Measurements from ENCODE around the gene TULP4. TPM values are rescaled to one million over a fixed set of nuclear protein-coding genes. Genes with fewer than 3 reads are reported as not detected.
A peak's percentile ranks its signal among the peaks of the same experiment; 100 is the strongest.

TULP4 gene
- total RNA-seq, 6 experiments from 2014 or later = 27.0 to 42.4 (median 32.3) TPM

GRCh38 chr6:158536084-158536890 lies 224.0 kb downstream of the TULP4 start:
- no peak for TF ChIP-seq POLR2A (IDR thresholded peaks at IDR 0.05)
- TF ChIP-seq, protein P1, sequence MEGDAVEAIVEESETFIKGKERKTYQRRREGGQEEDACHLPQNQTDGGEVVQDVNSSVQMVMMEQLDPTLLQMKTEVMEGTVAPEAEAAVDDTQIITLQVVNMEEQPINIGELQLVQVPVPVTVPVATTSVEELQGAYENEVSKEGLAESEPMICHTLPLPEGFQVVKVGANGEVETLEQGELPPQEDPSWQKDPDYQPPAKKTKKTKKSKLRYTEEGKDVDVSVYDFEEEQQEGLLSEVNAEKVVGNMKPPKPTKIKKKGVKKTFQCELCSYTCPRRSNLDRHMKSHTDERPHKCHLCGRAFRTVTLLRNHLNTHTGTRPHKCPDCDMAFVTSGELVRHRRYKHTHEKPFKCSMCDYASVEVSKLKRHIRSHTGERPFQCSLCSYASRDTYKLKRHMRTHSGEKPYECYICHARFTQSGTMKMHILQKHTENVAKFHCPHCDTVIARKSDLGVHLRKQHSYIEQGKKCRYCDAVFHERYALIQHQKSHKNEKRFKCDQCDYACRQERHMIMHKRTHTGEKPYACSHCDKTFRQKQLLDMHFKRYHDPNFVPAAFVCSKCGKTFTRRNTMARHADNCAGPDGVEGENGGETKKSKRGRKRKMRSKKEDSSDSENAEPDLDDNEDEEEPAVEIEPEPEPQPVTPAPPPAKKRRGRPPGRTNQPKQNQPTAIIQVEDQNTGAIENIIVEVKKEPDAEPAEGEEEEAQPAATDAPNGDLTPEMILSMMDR (IDR thresholded peaks at IDR 0.05) = no peak
- Histone ChIP-seq H3K4me1 (no peaks in the 10 kb centered on the region), H3K27ac (no peak overlapping the region), H3K9me3 (no peaks in the 10 kb centered on the region), H3K36me3 (no peaks in the 10 kb centered on the region), H3K4me3 (peak overlapping the region; percentile 25 to 52 (median 34)), H3K27me3 (peaks cover 0 to 14% of the 10 kb centered on the region in 2 donors)
- WGBS (ENCODE audit: insufficient coverage, low coverage, low lambda C conversion rate, missing lambda C conversion rate) = 3% methylated on average over 22 of the region's 75 CpGs
- intact Hi-C loops (cut with DNase I) = no loop called here
- ATAC-seq (peak; percentile 76 to 94 (median 80)), DNase-seq (peak; percentile 56 to 70 (median 56))

GRCh38 chr6:158536891-158537798 lies 224.9 kb downstream of the TULP4 start:
- H3K36me3 ChIP-seq = no peaks in the 10 kb centered on the region
- TF ChIP-seq, protein P1 (IDR thresholded peaks at IDR 0.05) = no peak
- no peak for TF ChIP-seq POLR2A (IDR thresholded peaks at IDR 0.05)
- DNase-seq (peak in 1 of 3 donors; percentile 30), ATAC-seq (peak; percentile 7 to 49 (median 30))
- WGBS (ENCODE audit: insufficient coverage, low coverage, low lambda C conversion rate, missing lambda C conversion rate) = 17% methylated on average over 14 of the region's 94 CpGs
- H3K4me3 ChIP-seq = peak overlapping the region; percentile 25 to 52 (median 34)
- no peaks in the 10 kb centered on the region for H3K4me1 ChIP-seq
- H3K27me3 ChIP-seq = peaks cover 0 to 14% of the 10 kb centered on the region in 2 donors
- H3K27ac ChIP-seq = no peak overlapping the region
- intact Hi-C loops (cut with DNase I) = no loop called here
- no peaks in the 10 kb centered on the region for H3K9me3 ChIP-seq

DNA sequence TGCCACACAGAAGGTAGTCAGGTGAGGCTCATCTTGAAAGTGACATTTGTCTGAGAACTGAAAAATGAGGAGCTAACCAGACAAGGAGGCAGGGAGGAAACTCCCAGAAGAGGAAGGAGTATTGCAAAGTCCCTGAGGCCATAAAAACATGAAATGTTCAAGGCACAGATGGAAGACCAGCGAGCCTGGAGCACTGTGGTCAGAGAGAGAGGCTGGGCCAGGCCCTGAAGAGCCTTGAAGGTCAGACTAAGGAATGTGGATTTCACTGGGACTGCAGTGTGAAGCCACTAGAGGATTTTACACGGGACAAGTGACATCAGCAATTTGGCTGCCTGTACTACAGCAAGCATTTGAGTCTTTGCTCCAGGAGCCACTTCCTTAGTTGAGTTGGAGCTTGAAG lies 226.5 kb downstream of the TULP4 start:
- WGBS (ENCODE audit: insufficient coverage, low coverage, low lambda C conversion rate, missing lambda C conversion rate) = 36% methylated on average over 2 of the region's 2 CpGs
- no peak for TF ChIP-seq POLR2A (IDR thresholded peaks at IDR 0.05)
- TF ChIP-seq, protein P1 (IDR thresholded peaks at IDR 0.05) = no peak
- H3K9me3 ChIP-seq = no peaks in the 10 kb centered on the region
- no peaks in the 10 kb centered on the region for H3K36me3 ChIP-seq
- peak in 1 of 3 donors; percentile 31 for DNase-seq
- no peak overlapping the region for H3K27ac ChIP-seq
- no peak overlapping the region for H3K4me3 ChIP-seq
- intact Hi-C loops (cut with DNase I) = no loop called here
- ATAC-seq = no peak
- peaks cover 0 to 14% of the 10 kb centered on the region in 2 donors for H3K27me3 ChIP-seq
- no peaks in the 10 kb centered on the region for H3K4me1 ChIP-seq

DNA sequence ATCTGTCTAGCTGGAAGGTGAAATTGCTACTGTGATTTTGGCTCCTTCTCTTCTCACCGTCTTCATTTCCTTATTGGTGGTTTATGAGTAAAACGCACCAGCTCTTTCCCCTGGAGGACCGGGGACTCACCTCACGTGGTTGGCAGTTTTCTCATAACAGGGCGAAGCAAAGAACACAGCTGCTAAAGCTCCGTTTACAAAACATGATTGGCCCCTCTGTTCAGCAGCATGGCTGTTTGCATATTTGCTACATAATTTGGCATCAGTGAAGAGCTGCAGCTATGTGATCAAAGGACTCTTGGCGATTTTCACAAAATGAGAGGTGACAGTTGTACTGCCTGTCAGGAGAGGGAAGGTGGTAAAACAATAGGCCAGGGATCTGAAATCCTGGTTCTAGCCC lies 227.1 kb downstream of the TULP4 start:
- Histone ChIP-seq H3K4me3 (no peak overlapping the region), H3K36me3 (no peaks in the 10 kb centered on the region), H3K4me1 (no peaks in the 10 kb centered on the region), H3K27me3 (peaks cover 0 to 14% of the 10 kb centered on the region in 2 donors), H3K9me3 (no peaks in the 10 kb centered on the region), H3K27ac (no peak overlapping the region)
- 60% methylated on average over 7 of the region's 7 CpGs for WGBS (ENCODE audit: insufficient coverage, low coverage, low lambda C conversion rate, missing lambda C conversion rate)
- ATAC-seq (no peak), DNase-seq (no peak)
- TF ChIP-seq POLR2A (IDR thresholded peaks at IDR 0.05) = no peak
- TF ChIP-seq, protein P1 (IDR thresholded peaks at IDR 0.05) = no peak
- intact Hi-C loops (cut with DNase I) = no loop called here
